NCI-H128 (cell line): ENCODE results near the gene CAPZA2.
"Not testable (repeated sequence)": the region's sequence is repeated elsewhere in the genome, so short reads cannot be mapped to it uniquely, and the experiment has no call there.

Experiments used
- DNase-seq: peaks from one replicate; lab custom pipeline; 2025; ENCODE audit not compliant: unreplicated experiment; lab: John Stamatoyannopoulos, UW

The CAPZA2 gene

GRCh38 chr7:116953372-116953905 lies 91.1 kb downstream of the CAPZA2 start, which contains the start of gene ST7:
TSS of gene ST7 (plus strand) at chr7:116953501. CDS start at chr7:116953541, 40 bp downstream.
- DNase-seq, result peak; percentile 14

GRCh38 chr7:116953906-116954838 lies 91.8 kb downstream of the CAPZA2 start:
- no peak for DNase-seq

GRCh38 chr7:116955340-116955739 lies 93.0 kb downstream of the CAPZA2 start:
- no peak for DNase-seq

- no peak for DNase-seq
Measured at GRCh38 chr7:116955801-116956476, 93.6 kb downstream of the CAPZA2 start.

- no peak for DNase-seq
Measured at GRCh38 chr7:116956477-116956804, 94.1 kb downstream of the CAPZA2 start.

- no peak for DNase-seq
Measured at GRCh38 chr7:116957874-116958273, 95.5 kb downstream of the CAPZA2 start.

- not testable (repeated sequence) for DNase-seq
Measured at GRCh38 chr7:116961966-116962673, 99.7 kb downstream of the CAPZA2 start.

GRCh38 chr7:116963234-116963633 lies 100.8 kb downstream of the CAPZA2 start:
- DNase-seq, result no peak

- no peak for DNase-seq
Measured at GRCh38 chr7:116966601-116967000, 104.2 kb downstream of the CAPZA2 start.

GRCh38 chr7:116967254-116967922 lies 105.0 kb downstream of the CAPZA2 start:
- DNase-seq, result no peak

- no peak for DNase-seq
Measured at GRCh38 chr7:116967983-116968382, 105.6 kb downstream of the CAPZA2 start.

GRCh38 chr7:116968631-116969030 lies 106.2 kb downstream of the CAPZA2 start:
- DNase-seq, result no peak

GRCh38 chr7:116969371-116969902 lies 107.0 kb downstream of the CAPZA2 start:
- no peak for DNase-seq

- no peak for DNase-seq
Measured at GRCh38 chr7:116970238-116970910, 108.0 kb downstream of the CAPZA2 start.

GRCh38 chr7:116971153-116971552 lies 108.8 kb downstream of the CAPZA2 start:
- DNase-seq, result not testable (repeated sequence)
